Right ventricle myocardium inferior (tissue), 1 donor: Measurements from ENCODE around the gene RBM19. TPM values are rescaled to one million over a fixed set of nuclear protein-coding genes. Genes with fewer than 3 reads are reported as not detected.
A peak's percentile ranks its signal among the peaks of the same experiment; 100 is the strongest.

Experiments used
- ATAC-seq: fragments of 200-7000 bp; cut with Tn5 transposase; one replicate; pipeline ENCODE4 v1.9.1; 2020; ENCODE audit warnings: mild to moderate bottlenecking, moderate library complexity
- DNase-seq: peaks from one replicate; pipeline ENCODE4 v3.0.0; 2021; ENCODE audit errors: missing footprints
- intact Hi-C: fragments of 100-400 bp; cut with DNase I; formaldehyde crosslinking; loops from one replicate; pipeline ENCODE4 v1.11.0; 2022
- total RNA-seq: library from RNA; stranded (reverse); fragmentation: NEBNext Ultra II Directional; extraction: Animal tissue kit (Norgen Biotek cat#: 25700); gene quantifications from one replicate; pipeline ENCODE4 v1.2.1, GENCODE V29; 2021
- donor health status: DM: no; HTN: yes; CAD: no; lungs with severe emphysema.

RBM19 gene
- total RNA-seq, 1 donor from 2014 or later, result 15.8 TPM

DNA sequence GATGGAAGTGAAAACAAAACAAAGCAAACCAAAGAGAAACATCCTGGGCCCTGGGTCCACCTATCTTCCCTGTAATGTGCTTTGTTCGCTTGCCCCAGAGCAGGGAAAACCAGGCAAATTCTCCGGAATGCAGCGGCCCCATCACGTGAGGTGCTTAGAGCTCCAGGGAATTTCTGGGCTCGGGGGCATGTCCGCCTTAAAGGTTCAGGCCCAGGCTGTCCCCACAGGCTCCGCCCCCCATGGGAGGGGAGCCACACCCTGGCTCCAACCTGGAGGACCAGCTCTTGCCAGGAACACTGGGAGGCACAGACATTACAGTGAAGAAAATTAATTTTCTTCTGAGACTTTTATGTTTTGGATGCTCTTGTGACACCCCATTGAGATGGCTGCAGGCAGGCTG lies 69.9 kb downstream of the RBM19 start:
- no peak for ATAC-seq
- intact Hi-C loops, result no loop called here
- DNase-seq, result no peak

DNA sequence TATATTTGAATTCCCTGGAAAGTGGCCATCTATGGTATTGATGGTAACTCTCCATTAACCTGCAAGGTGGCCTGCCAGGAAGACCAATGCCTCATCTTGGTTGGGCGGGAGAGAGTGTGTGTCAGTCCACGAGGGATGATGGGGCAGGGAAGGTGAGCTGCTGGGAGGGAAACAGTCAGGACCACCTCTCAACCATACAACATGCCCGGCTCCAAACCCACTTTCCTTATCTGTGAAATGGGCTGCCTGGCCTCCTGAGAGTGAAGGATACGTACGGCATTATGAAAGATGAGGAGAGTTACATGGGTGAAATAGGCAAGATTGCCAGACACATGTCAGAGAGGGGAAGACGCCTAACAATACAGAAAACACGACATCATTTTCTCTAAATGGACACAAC lies 70.9 kb downstream of the RBM19 start:
- intact Hi-C loops, result no loop called here
- ATAC-seq (no peak), DNase-seq (no peak)

DNA sequence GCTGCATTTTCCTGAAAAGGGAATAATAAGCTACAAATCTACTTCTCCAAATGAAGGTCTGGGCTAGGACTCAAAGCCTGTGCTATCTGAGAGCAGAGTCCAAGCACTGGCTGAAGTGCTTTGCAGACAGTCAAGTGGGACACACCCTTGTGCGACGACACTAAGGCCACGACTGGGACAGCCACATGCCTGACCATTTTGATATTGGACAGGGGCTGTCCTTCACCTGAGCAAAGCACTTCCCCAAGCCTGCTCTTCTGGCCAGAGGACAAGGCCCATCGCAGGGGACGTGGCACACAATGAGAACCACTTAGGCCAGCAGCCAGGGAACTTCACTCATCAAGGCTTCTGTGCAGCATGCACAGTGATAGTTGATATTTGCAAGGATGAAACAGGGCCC lies 71.4 kb downstream of the RBM19 start:
- intact Hi-C loops, result no loop called here
- ATAC-seq, result peak; percentile 54
- no peak for DNase-seq

DNA sequence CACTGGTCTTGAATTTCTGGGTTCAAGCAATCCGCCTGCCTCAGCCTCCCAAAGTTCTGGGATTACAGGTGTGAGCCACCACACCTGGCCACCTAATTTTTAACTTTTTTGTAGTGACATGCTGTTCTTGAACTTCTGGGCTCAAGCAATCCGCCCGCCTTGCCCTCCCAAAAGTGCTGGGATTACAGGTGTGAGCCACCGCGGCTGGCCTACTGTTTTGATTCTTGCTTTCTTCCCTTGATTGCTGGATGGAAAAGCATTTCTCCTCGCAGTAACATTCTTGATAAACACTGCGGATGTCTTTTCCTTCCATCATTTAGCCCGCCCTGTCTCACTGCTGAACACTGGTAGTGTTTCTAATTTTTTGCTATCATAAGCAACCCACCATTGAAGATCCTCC lies 72.9 kb downstream of the RBM19 start:
- intact Hi-C loops, result no loop called here
- DNase-seq (no peak), ATAC-seq (no peak)

DNA sequence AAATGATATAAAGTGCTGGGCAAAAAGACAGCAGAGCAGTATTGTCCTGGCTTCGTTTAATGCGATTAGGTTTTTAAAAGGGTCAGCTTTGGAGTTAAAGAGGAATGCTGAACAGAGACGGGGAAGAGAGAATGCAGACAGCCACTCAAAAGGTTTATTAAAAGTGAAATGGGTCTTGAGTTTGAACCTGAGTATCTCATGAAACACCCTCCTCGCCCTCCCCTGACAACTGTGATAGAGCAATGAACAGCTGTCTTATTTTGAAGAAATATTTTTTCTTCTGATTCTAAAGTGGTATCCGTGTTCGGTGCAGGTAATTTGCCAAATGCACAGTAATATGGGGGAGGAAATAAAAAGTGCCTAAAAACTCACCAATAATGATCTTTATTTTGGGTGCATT lies 73.6 kb downstream of the RBM19 start:
- intact Hi-C loops, result no loop called here
- ATAC-seq (no peak), DNase-seq (no peak)

DNA sequence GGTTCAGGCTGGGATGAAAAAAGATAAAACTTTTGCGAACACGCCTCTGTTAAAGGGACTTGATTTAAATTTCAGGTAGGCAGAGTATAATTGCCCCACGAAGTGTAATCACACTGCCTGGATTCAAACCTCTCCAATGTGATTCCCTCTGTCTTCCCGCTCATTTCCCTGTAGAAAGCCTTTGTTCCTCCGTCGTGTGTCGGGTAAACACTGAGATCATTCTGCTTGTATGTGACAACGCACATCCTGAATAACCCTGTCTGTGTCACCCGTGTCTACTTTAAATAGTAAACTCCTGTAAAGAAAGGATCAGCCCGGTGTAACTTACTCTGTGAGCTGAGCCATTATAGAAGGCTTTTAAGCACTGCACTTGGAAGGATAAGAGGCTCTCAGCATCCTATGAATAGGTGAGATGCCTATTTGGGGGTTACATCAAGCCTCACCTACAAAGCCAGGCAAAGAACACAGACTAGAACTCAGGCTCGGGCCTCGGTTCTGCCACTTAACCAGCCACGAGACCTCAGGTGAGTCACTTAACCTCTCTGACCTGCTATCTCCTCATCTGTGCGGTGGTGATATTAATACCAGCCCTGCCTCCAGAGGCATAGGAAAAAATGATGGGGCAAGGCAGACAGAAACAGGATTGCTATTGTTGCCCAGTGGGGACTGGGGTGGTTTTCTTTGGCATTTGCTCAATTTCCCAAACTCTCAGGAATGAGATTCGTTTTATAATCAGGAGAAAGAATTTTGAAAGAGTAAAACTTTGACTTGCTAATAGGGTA lies 74.2 kb downstream of the RBM19 start:
- DNase-seq (no peak), ATAC-seq (no peak)
- intact Hi-C loops, result no loop called here

DNA sequence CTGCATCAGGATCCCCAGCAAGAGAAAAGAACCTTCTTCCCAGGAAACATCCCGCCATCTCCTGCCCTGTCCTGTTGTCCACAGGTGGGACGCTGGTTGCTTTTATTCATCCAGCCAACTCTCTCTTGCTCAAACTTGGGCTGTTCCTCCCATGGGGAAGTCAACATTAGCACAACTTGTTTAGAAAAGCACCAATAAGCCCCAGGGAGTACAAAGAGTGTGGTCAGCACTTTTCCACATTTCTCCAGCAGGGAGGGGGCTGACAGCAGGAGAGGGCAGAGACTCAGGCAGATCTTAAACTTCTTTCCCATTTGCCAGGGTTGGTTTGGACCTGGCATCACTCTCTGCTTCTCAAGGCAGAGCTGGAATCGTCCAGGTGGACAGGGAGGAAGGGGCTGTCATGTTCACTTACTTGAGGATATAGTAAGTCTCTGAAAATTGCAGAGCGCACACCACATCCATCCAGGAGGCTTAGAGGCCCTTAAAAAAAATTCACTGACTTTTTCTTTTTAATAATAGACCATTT lies 74.9 kb downstream of the RBM19 start:
- DNase-seq, result no peak
- intact Hi-C loops, result no loop called here
- no peak for ATAC-seq

DNA sequence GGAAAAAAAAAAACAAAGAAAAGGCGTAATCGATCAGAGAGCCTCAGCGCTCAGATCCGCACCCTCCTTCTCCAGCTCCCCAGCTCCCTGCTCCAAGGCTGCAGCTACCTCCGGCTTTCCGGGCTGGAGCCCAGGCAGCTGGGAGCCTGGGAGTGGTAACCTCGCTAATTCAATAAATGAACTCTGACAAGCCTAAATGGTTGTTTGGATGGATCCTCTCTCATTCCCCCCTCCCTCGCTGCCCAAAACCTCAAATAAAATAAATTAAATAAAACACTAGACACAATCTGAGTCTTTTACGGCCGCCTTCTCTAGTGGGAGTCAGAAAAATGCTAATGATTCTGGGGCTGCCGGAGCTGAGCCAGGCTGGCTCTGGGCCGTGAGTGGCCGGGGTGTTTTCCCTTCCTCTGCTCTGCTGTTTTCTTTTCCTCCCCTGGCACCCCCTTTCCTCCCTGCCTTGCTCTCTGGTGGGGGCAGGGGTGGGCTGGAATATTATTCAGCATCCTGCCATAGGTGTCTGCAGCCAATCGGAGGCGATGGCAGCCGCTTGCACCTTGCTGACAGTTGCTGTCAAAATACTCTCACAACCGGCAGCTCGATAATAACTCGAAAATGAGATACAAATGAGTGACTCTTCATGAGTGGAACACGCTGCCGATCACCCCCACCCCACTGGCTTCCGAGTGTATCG lies 76.1 kb downstream of the RBM19 start:
- DNase-seq (no peak), ATAC-seq (no peak)
- intact Hi-C loops, result no loop called here

DNA sequence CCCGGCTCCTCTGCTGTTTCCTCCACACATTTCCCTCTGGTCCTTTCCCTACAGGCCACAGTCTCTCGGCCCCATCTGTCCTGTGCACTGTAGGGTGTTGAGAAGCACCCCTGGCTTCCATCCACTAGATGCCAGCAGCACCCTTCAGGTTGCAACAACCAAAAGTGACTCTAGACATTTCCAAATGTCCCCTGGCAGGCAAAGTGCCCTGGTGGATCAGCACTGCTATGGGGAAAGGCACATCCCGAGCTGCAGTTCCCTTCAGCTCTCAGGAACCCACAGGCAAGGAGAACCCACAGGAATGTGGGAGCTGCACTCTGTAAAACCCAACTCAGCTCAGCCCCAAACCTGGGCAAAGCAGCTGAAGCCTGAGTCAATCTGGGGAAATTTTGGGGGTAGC lies 77.0 kb downstream of the RBM19 start:
- DNase-seq (no peak), ATAC-seq (no peak)
- intact Hi-C loops, result no loop called here

DNA sequence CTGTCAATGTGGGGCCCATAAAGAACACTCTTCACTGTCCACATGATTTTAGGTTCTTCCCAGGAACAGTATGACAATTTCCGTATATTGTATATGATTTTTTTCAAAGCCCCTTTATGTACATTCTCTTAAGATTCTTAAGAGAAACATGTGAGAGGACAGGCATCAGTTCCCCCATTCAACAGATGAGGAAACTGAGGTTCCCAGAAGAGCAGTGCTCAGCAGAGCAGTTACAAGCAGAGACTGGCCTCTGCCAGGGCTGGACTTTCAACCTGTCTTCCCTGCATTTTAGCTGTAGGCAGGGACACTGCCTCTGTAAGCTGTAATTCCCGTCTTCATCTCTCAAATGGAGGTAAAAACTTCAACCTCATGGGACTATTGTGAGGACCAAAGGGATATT lies 77.7 kb downstream of the RBM19 start:
- DNase-seq (no peak), ATAC-seq (no peak)
- intact Hi-C loops, result no loop called here

DNA sequence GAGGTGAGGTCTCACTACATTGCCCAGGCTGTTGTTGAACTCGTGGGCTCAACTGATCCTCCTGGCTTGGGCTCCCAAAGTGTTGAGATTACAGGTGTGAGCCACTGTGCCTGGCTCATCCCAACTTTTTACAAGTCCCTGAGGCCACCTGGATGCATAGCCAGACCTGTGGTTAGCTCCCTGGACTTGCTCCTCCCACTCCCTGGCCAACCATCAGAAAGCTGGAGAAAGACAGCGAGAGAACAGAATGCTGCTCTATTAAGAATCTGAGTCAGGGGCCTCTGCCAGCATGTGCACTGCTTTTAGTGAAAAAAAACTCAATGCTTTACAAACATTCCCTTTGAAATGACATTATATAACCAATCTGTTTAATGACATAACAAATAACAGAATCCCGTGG lies 78.2 kb downstream of the RBM19 start:
- ATAC-seq (no peak), DNase-seq (no peak)
- intact Hi-C loops, result no loop called here

DNA sequence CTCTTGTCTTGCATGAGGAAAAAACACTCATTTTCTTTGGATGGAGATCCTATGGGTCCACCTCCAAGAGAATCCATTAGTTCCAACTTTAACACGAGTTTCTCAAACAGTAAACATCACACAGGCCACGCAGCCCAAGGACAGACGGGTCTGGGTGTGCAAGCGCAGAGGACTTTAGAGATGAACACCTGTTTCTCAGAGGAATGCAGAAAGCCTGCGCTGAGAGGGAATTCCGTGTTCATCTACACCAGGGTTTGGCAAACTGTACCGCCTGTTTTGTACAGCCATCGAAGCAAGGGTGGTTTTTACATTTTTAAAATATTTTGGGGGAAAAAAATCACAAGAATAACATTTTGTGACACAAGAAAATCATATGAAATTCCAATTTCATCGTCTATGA lies 79.4 kb downstream of the RBM19 start:
- DNase-seq (no peak), ATAC-seq (no peak)
- intact Hi-C loops, result no loop called here

DNA sequence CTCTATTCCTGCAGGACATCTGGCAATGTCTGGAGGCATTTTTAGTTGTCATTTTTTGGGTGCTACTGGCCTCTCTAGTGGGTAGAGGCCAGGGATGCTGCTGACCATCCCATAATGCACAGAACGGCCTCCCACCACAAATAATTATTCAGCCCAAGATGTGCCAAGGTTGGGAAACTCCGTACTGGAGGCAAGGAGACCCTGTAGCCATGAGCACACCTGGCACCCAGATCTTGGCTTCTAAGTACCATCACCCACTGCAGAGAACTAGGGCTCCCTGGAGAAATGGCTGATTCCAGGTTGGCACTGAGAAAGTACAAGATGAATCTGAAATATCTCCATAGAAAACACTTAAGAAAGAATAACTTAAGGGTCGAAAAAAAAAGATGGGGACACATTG lies 81.7 kb downstream of the RBM19 start:
- no peak for ATAC-seq
- DNase-seq, result no peak
- intact Hi-C loops, result no loop called here

DNA sequence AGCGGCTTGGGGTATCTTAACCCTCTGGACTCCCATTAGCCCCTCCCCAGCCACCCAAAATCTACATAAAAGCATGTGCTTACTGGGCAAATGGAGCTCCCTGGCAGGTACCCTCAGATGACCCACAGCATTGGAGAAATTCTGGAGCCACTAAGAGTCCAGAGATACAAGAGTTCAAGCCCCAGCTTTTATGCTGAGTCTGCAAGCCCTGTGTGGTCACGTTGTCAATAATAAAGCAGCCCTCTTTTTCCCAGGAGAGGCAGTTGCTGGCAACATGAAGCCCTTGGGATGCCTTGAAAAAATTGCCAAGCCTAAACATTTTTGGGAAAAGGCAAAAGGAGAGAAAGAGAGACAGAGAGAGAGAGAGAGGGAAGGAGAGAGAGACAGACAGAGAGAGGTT lies 83.4 kb downstream of the RBM19 start:
- ATAC-seq (no peak), DNase-seq (no peak)
- intact Hi-C loops, result no loop called here

DNA sequence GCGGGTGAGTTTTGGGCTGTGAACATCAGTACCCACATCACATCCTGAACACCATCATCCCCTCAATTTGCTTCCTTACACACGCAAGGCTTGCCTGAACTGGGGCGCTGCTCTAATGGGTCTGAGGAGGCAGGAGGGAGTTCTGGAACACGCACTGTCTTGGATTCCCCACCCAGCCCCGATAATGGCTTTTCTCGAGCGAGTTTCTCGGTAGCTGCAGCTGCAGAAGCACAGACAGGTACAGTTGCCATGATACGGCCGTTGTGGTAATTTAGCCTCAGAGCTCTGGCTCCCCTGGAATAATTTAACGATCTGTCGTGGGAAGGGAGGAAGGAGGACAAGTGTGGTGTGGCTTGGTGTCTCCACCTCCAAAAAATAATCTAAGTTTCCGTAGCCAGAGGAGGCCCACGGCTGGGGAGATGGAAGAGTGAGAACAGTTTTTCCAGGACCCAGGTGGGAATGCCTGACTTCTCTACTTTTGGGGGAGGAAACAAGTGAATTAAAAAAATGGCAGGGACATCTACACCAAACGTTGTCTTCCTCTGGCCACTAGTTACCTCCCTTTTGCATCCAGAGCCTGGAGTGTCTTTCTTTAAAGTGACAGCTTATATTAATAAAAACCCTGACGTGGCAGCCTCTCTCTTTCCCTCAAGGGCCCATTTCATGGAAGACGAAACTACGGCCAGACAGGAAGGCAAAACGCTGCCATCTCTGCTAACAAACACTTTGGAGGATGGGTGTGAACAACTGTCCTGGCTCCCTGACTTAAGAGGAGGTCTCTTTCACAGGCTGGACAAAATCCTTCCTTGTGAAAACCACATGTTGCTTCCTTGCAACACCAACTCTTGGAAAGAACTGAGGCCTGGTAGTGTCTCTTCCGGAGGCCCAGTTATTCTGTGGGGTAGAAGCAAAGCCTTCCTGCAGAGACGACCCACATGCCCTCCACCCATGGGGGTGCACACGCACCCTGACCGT lies 84.8 kb downstream of the RBM19 start:
- no peak for ATAC-seq
- DNase-seq, result no peak
- intact Hi-C loops, result no loop called here

DNA sequence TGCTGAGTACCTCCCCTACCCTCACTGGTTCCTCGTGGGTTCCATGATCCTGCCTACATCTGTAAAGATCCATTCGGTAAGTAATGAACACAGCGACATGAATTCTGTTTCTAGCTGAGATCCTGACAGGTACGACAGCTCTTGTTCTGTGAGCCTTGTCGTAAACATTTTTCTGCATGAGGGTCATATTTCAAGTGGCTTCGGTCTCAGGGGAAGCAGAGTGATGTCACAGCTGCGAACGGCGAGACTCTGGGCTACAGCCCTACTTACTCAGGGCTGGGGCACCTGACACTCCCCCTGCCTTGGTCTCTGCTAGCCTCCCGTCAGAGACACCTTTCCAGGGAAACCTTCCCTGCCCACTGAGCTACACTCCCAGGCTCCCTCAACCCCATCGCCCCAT lies 85.8 kb downstream of the RBM19 start:
- ATAC-seq (no peak), DNase-seq (no peak)
- intact Hi-C loops, result no loop called here

DNA sequence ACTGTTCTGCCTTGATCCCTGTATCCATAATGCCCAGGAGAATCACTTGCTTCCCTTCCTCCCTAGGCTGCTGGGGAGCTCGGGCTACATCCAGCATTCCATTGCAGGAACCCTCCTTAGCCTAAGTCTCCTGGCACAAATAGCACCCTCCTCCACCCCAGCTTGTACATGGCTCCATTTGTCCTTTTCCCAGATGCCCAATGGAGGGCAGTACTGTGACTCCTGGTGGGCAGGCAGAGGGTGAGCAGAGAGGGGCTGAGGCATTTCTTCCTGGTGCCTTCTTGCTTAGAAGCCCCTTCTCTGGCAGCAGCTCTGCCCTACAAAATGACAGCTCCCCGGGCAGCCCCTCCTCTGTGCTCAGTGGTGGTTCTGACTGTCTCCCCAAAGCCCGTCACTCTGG lies 86.5 kb downstream of the RBM19 start:
- intact Hi-C loops, result no loop called here
- DNase-seq (no peak), ATAC-seq (no peak)

DNA sequence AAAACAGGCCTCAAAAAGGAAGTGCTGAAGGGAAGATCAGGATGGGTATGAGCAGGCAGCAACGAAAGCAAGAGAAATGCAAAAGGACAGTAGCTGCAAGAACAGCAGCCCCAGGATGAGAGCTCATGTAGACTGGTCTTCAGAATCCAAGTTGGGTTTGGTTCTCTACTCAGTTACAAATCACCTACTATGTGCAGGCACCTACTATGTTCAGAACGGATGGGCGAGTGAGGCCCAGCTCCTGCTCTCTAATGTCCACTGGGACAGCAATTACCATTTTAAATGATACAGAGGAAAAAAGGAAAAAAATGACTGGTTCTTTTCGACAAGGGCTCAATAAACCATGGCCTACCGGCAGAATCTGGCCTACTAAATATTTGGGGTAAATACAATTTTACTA lies 88.5 kb downstream of the RBM19 start:
- intact Hi-C loops, result no loop called here
- DNase-seq, result no peak
- no peak for ATAC-seq

DNA sequence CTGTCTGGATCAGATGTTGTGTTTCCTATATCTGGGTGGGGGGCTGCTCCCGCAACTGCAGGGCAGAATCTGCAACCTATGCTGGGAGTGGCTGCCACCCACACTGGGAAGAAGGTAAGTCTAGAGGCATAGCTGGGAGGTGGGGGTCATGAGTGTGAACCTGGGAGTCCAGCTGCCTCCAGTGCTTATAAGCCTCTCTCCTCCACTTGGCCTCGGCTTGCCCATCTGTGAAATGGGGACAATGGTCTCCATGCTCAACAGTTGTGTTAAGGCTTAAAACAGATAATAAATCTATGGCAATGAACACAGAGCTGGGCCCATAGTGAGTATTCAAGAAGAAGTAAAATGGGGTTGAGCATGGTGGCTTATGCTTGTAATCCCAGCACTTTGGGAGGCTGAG lies 90.0 kb downstream of the RBM19 start:
- intact Hi-C loops, result no loop called here
- DNase-seq (no peak), ATAC-seq (no peak)
